ENCODE data around the gene PFDN4.

Gene PFDN4

GRCh38 chr20:54165014-54165413 is 42.9 kb upstream of the PFDN4 start:
- H3K79me2 ChIP-seq (ENCODE audit: control insufficient read depth, insufficient read depth, low read length, poor library complexity), result no peaks in the 10 kb centered on the region
- no peak overlapping the region for H4K12ac ChIP-seq (ENCODE audit: low read depth, low read length)
- DNase-seq, result no peak
- H2BK12ac ChIP-seq (ENCODE audit: low read length), result no peak overlapping the region
- H3K14ac ChIP-seq (ENCODE audit: low read length), result no peak overlapping the region
- no peaks in the 10 kb centered on the region for H3K27me3 ChIP-seq (ENCODE audit: insufficient read depth, low read length)
- H3K4me2 ChIP-seq (ENCODE audit: low read length), result no peak overlapping the region
- no peak overlapping the region for H3K4ac ChIP-seq (ENCODE audit: low read depth, low read length)
- no peak overlapping the region for H4K8ac ChIP-seq (ENCODE audit: low read depth, low read length)
- H3K27ac ChIP-seq (ENCODE audit: low read depth, low read length), result no peak overlapping the region
- H3K79me1 ChIP-seq (ENCODE audit: low read length), result no peaks in the 10 kb centered on the region
- no peak overlapping the region for H4K91ac ChIP-seq (ENCODE audit: low read depth, low read length)
- H3K23ac ChIP-seq (ENCODE audit: low read length), result no peak overlapping the region
- no peak overlapping the region for H2BK5ac ChIP-seq (ENCODE audit: low read depth, low read length, poor library complexity)
- H2AFZ ChIP-seq (ENCODE audit: insufficient read depth, low read length, poor library complexity), result no peak overlapping the region
- no peak overlapping the region for H2AK5ac ChIP-seq (ENCODE audit: low read length)
- H3K9me3 ChIP-seq (ENCODE audit: insufficient read depth, low read depth, low read length), result no peaks in the 10 kb centered on the region
- H3K9ac ChIP-seq (ENCODE audit: low read length), result no peak overlapping the region
- H2BK120ac ChIP-seq (ENCODE audit: insufficient read depth, low read length, poor library complexity), result no peak overlapping the region
- peaks cover 0 to 3% of the 10 kb centered on the region in 2 experiments for H3K4me1 ChIP-seq (ENCODE audit: control insufficient read depth in 1 of 2, insufficient read depth in 2 of 2, low read length in 2 of 2)
- no CpG with 5 or more reads among the region's 9 CpGs for WGBS (ENCODE audit: extremely low coverage, insufficient coverage, insufficient read length)
- H3K18ac ChIP-seq (ENCODE audit: low read length), result no peak overlapping the region
- H3K36me3 ChIP-seq (ENCODE audit: control insufficient read depth in 1 of 2, insufficient read depth in 2 of 2, low read length in 2 of 2), result peaks cover 0 to 3% of the 10 kb centered on the region in 2 experiments
- H3K4me3 ChIP-seq (ENCODE audit: low read depth, low read length), result no peak overlapping the region

GRCh38 chr20:54165803-54166202 is 42.1 kb upstream of the PFDN4 start:
- Histone ChIP-seq H3K27ac (ENCODE audit: low read depth, low read length) (no peak overlapping the region), H3K14ac (ENCODE audit: low read length) (no peak overlapping the region), H3K4me1 (ENCODE audit: control insufficient read depth in 1 of 2, insufficient read depth in 2 of 2, low read length in 2 of 2) (peaks cover 0 to 3% of the 10 kb centered on the region in 2 experiments), H2BK12ac (ENCODE audit: low read length) (no peak overlapping the region), H3K9me3 (ENCODE audit: insufficient read depth, low read depth, low read length) (no peaks in the 10 kb centered on the region), H2AFZ (ENCODE audit: insufficient read depth, low read length, poor library complexity) (no peak overlapping the region), H3K9ac (ENCODE audit: low read length) (no peak overlapping the region), H4K8ac (ENCODE audit: low read depth, low read length) (no peak overlapping the region), H3K4me2 (ENCODE audit: low read length) (no peak overlapping the region), H4K91ac (ENCODE audit: low read depth, low read length) (no peak overlapping the region), H3K18ac (ENCODE audit: low read length) (no peak overlapping the region), H3K27me3 (ENCODE audit: insufficient read depth, low read length) (no peaks in the 10 kb centered on the region), H3K79me2 (ENCODE audit: control insufficient read depth, insufficient read depth, low read length, poor library complexity) (no peaks in the 10 kb centered on the region), H3K23ac (ENCODE audit: low read length) (no peak overlapping the region), H3K36me3 (ENCODE audit: control insufficient read depth in 1 of 2, insufficient read depth in 2 of 2, low read length in 2 of 2) (peaks cover 0 to 3% of the 10 kb centered on the region in 2 experiments), H3K4ac (ENCODE audit: low read depth, low read length) (no peak overlapping the region), H3K79me1 (ENCODE audit: low read length) (no peaks in the 10 kb centered on the region), H4K12ac (ENCODE audit: low read depth, low read length) (no peak overlapping the region), H2BK120ac (ENCODE audit: insufficient read depth, low read length, poor library complexity) (no peak overlapping the region), H3K4me3 (ENCODE audit: low read depth, low read length) (no peak overlapping the region), H2BK5ac (ENCODE audit: low read depth, low read length, poor library complexity) (no peak overlapping the region), H2AK5ac (ENCODE audit: low read length) (no peak overlapping the region)
- no peak for DNase-seq
- WGBS (ENCODE audit: extremely low coverage, insufficient coverage, insufficient read length), result no CpG with 5 or more reads among the region's 2 CpGs

- Histone ChIP-seq H3K14ac (ENCODE audit: low read length) (no peak overlapping the region), H3K4me2 (ENCODE audit: low read length) (no peak overlapping the region), H3K4me1 (ENCODE audit: control insufficient read depth in 1 of 2, insufficient read depth in 2 of 2, low read length in 2 of 2) (peaks cover 0 to 3% of the 10 kb centered on the region in 2 experiments), H4K8ac (ENCODE audit: low read depth, low read length) (no peak overlapping the region), H2BK120ac (ENCODE audit: insufficient read depth, low read length, poor library complexity) (no peak overlapping the region), H3K9ac (ENCODE audit: low read length) (no peak overlapping the region), H3K27me3 (ENCODE audit: insufficient read depth, low read length) (peaks cover 7% of the 10 kb centered on the region), H2AK5ac (ENCODE audit: low read length) (no peak overlapping the region), H3K36me3 (ENCODE audit: control insufficient read depth in 1 of 2, insufficient read depth in 2 of 2, low read length in 2 of 2) (peaks cover 0 to 3% of the 10 kb centered on the region in 2 experiments), H4K12ac (ENCODE audit: low read depth, low read length) (no peak overlapping the region), H2BK12ac (ENCODE audit: low read length) (no peak overlapping the region), H3K4ac (ENCODE audit: low read depth, low read length) (no peak overlapping the region), H3K23ac (ENCODE audit: low read length) (no peak overlapping the region), H2AFZ (ENCODE audit: insufficient read depth, low read length, poor library complexity) (no peak overlapping the region), H3K4me3 (ENCODE audit: low read depth, low read length) (no peak overlapping the region), H3K9me3 (ENCODE audit: insufficient read depth, low read depth, low read length) (no peaks in the 10 kb centered on the region), H3K79me2 (ENCODE audit: control insufficient read depth, insufficient read depth, low read length, poor library complexity) (no peaks in the 10 kb centered on the region), H2BK5ac (ENCODE audit: low read depth, low read length, poor library complexity) (no peak overlapping the region), H3K27ac (ENCODE audit: low read depth, low read length) (no peak overlapping the region), H4K91ac (ENCODE audit: low read depth, low read length) (no peak overlapping the region), H3K18ac (ENCODE audit: low read length) (no peak overlapping the region), H3K79me1 (ENCODE audit: low read length) (no peaks in the 10 kb centered on the region)
- no CpG with 5 or more reads among the region's 7 CpGs for WGBS (ENCODE audit: extremely low coverage, insufficient coverage, insufficient read length)
- no peak for DNase-seq
These were observed 40.8 kb upstream of the PFDN4 start for GRCh38 chr20:54166987-54167662.

GRCh38 chr20:54167909-54168872 is 39.7 kb upstream of the PFDN4 start:
- Histone ChIP-seq H2BK5ac (ENCODE audit: low read depth, low read length, poor library complexity) (no peak overlapping the region), H3K4ac (ENCODE audit: low read depth, low read length) (no peak overlapping the region), H2BK120ac (ENCODE audit: insufficient read depth, low read length, poor library complexity) (no peak overlapping the region), H3K36me3 (ENCODE audit: control insufficient read depth in 1 of 2, insufficient read depth in 2 of 2, low read length in 2 of 2) (peaks cover 0 to 3% of the 10 kb centered on the region in 2 experiments), H3K4me1 (ENCODE audit: control insufficient read depth in 1 of 2, insufficient read depth in 2 of 2, low read length in 2 of 2) (peaks cover 5 to 10% of the 10 kb centered on the region in 2 experiments), H2BK12ac (ENCODE audit: low read length) (no peak overlapping the region), H3K27me3 (ENCODE audit: insufficient read depth, low read length) (peaks cover 17% of the 10 kb centered on the region), H3K9ac (ENCODE audit: low read length) (no peak overlapping the region), H3K23ac (ENCODE audit: low read length) (no peak overlapping the region), H3K14ac (ENCODE audit: low read length) (no peak overlapping the region), H2AK5ac (ENCODE audit: low read length) (no peak overlapping the region), H3K27ac (ENCODE audit: low read depth, low read length) (no peak overlapping the region), H3K79me2 (ENCODE audit: control insufficient read depth, insufficient read depth, low read length, poor library complexity) (no peaks in the 10 kb centered on the region), H3K79me1 (ENCODE audit: low read length) (no peaks in the 10 kb centered on the region), H3K4me3 (ENCODE audit: low read depth, low read length) (no peak overlapping the region), H3K9me3 (ENCODE audit: insufficient read depth, low read depth, low read length) (peaks cover 4% of the 10 kb centered on the region), H4K12ac (ENCODE audit: low read depth, low read length) (no peak overlapping the region), H2AFZ (ENCODE audit: insufficient read depth, low read length, poor library complexity) (no peak overlapping the region), H4K91ac (ENCODE audit: low read depth, low read length) (no peak overlapping the region), H3K4me2 (ENCODE audit: low read length) (no peak overlapping the region), H3K18ac (ENCODE audit: low read length) (no peak overlapping the region), H4K8ac (ENCODE audit: low read depth, low read length) (no peak overlapping the region)
- no peak for DNase-seq
- no CpG with 5 or more reads among the region's 11 CpGs for WGBS (ENCODE audit: extremely low coverage, insufficient coverage, insufficient read length)

Measured in trophoblast cell (in vitro differentiated cells and primary cell).